ENCODE measurements around the gene KCNQ1OT1. TPM values are rescaled to one million over a fixed set of nuclear protein-coding genes. Genes with fewer than 3 reads are reported as not detected.

The KCNQ1OT1 gene
- total RNA-seq, 1 donor from 2014 or later, result 0.33 TPM

- Histone ChIP-seq H3K27ac (replicated peaks) (peak overlapping the region; percentile 57), H3K4me1 (peaks cover 34% of the 10 kb centered on the region), H3K9me3 (replicated peaks) (no peaks in the 10 kb centered on the region), H3K4me3 (no peak overlapping the region), H3K36me3 (no peaks in the 10 kb centered on the region), H3K27me3 (ENCODE audit: low read depth) (no peaks in the 10 kb centered on the region)
- peak; percentile 74 for DNase-seq
- intact Hi-C loops (cut with micrococcal nuclease), result no loop called here
- no peak for TF ChIP-seq CTCF (IDR thresholded peaks at IDR 0.05; ENCODE audit: borderline replicate concordance)
These were observed 25.8 kb upstream of the KCNQ1OT1 start for GRCh38 chr11:2725368-2726300.

GRCh38 chr11:2724653-2725367, 25.0 kb upstream of the KCNQ1OT1 start:
- H3K36me3 ChIP-seq, result no peaks in the 10 kb centered on the region
- peaks cover 25% of the 10 kb centered on the region for H3K4me1 ChIP-seq
- no peak overlapping the region for H3K4me3 ChIP-seq
- DNase-seq, result peak; percentile 64
- intact Hi-C loops (cut with micrococcal nuclease), result no loop called here
- no peaks in the 10 kb centered on the region for H3K27me3 ChIP-seq (ENCODE audit: low read depth)
- H3K9me3 ChIP-seq (replicated peaks), result no peaks in the 10 kb centered on the region
- no peak for TF ChIP-seq CTCF (IDR thresholded peaks at IDR 0.05; ENCODE audit: borderline replicate concordance)
- peak overlapping the region; percentile 57 for H3K27ac ChIP-seq (replicated peaks)

DNA sequence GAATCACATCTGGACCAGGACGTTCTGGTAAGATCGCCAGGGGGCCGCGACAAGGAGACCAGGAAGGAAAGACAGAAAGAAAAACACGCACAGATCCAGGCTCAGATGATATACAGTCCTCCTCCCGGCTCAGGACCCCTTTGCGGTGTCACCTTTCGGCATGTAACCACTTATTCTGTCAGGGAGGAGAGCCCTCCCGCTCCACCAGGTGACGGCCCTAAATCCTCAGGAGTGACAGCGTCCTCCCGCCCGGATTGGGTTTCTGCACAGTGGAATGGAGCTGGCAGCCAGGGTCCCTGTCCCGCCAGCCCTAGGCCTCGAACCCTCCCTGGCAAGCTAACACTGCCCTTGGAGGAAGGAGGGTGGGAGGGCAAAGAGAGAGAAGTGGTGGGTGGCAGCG, 24.3 kb upstream of the KCNQ1OT1 start:
- intact Hi-C loops (cut with micrococcal nuclease), result no loop called here
- no peak for DNase-seq
- H3K4me3 ChIP-seq, result no peak overlapping the region
- no peaks in the 10 kb centered on the region for H3K9me3 ChIP-seq (replicated peaks)
- H3K27me3 ChIP-seq (ENCODE audit: low read depth), result no peaks in the 10 kb centered on the region
- no peak for TF ChIP-seq CTCF (IDR thresholded peaks at IDR 0.05; ENCODE audit: borderline replicate concordance)
- peaks cover 21% of the 10 kb centered on the region for H3K4me1 ChIP-seq
- H3K27ac ChIP-seq (replicated peaks), result no peak overlapping the region
- no peaks in the 10 kb centered on the region for H3K36me3 ChIP-seq

GRCh38 chr11:2722955-2723354, 23.2 kb upstream of the KCNQ1OT1 start:
- no peaks in the 10 kb centered on the region for H3K36me3 ChIP-seq
- no peak for TF ChIP-seq CTCF (IDR thresholded peaks at IDR 0.05; ENCODE audit: borderline replicate concordance)
- H3K4me3 ChIP-seq, result no peak overlapping the region
- no peak overlapping the region for H3K27ac ChIP-seq (replicated peaks)
- no peaks in the 10 kb centered on the region for H3K27me3 ChIP-seq (ENCODE audit: low read depth)
- H3K9me3 ChIP-seq (replicated peaks), result no peaks in the 10 kb centered on the region
- peaks cover 18% of the 10 kb centered on the region for H3K4me1 ChIP-seq
- DNase-seq, result no peak
- intact Hi-C loops (cut with micrococcal nuclease), result no loop called here

GRCh38 chr11:2721210-2721916, 21.6 kb upstream of the KCNQ1OT1 start:
- intact Hi-C loops (cut with micrococcal nuclease), result no loop called here
- H3K4me1 ChIP-seq, result peaks cover 21% of the 10 kb centered on the region
- no peaks in the 10 kb centered on the region for H3K27me3 ChIP-seq (ENCODE audit: low read depth)
- H3K36me3 ChIP-seq, result no peaks in the 10 kb centered on the region
- no peak overlapping the region for H3K4me3 ChIP-seq
- no peak overlapping the region for H3K27ac ChIP-seq (replicated peaks)
- DNase-seq, result no peak
- no peaks in the 10 kb centered on the region for H3K9me3 ChIP-seq (replicated peaks)
- no peak for TF ChIP-seq CTCF (IDR thresholded peaks at IDR 0.05; ENCODE audit: borderline replicate concordance)
